Measurements from ENCODE around the gene INS.

GRCh38 chr11:2136952-2137201 lies 24.1 kb downstream of the INS start:
- TF ChIP-seq, protein P1, sequence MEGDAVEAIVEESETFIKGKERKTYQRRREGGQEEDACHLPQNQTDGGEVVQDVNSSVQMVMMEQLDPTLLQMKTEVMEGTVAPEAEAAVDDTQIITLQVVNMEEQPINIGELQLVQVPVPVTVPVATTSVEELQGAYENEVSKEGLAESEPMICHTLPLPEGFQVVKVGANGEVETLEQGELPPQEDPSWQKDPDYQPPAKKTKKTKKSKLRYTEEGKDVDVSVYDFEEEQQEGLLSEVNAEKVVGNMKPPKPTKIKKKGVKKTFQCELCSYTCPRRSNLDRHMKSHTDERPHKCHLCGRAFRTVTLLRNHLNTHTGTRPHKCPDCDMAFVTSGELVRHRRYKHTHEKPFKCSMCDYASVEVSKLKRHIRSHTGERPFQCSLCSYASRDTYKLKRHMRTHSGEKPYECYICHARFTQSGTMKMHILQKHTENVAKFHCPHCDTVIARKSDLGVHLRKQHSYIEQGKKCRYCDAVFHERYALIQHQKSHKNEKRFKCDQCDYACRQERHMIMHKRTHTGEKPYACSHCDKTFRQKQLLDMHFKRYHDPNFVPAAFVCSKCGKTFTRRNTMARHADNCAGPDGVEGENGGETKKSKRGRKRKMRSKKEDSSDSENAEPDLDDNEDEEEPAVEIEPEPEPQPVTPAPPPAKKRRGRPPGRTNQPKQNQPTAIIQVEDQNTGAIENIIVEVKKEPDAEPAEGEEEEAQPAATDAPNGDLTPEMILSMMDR (IDR thresholded peaks at IDR 0.05) = no peak
- no peak for TF ChIP-seq POLR2A (IDR thresholded peaks at IDR 0.05)

Measured in prostate gland (tissue), 2 donors.